ENCODE results near the gene HS6ST1. TPM values are rescaled to one million over a fixed set of nuclear protein-coding genes. Genes with fewer than 3 reads are reported as not detected.

HS6ST1 gene
- total and polyA plus RNA-seq, 2 donors (not counting 1 experiment from before 2014, with no cell fraction given): 16.6 to 59.9 TPM

GRCh38 chr2:128323555-128323931 is 4.9 kb upstream of the HS6ST1 start:
- Histone ChIP-seq H3K9ac (ENCODE audit: insufficient read depth, low read length) (no peak overlapping the region), H3K4me1 (ENCODE audit: control insufficient read depth, extremely low read depth, insufficient read depth, low read length) (peaks cover 5% of the 10 kb centered on the region), H3K4me3 (replicated peaks in 1 of 4; ENCODE audit: control extremely low read depth in 1 of 4, insufficient read depth in 1 of 4, low read depth in 3 of 4, low read length in 4 of 4) (no peak overlapping the region), H3K27ac (ENCODE audit: insufficient read depth, low read length) (no peak overlapping the region), H3K79me2 (ENCODE audit: control insufficient read depth, insufficient read depth, low read length) (no peaks in the 10 kb centered on the region), H3K4me2 (ENCODE audit: extremely low read depth, insufficient read depth, low read length) (no peak overlapping the region), H3K36me3 (ENCODE audit: control insufficient read depth, insufficient read depth, low read length) (no peaks in the 10 kb centered on the region), H2AFZ (ENCODE audit: low read length) (no peak overlapping the region), H4K20me1 (ENCODE audit: control insufficient read depth, extremely low read depth, insufficient read depth, low read length) (no peaks in the 10 kb centered on the region), H3K9me3 (ENCODE audit: control insufficient read depth, insufficient read depth, low read depth, low read length) (no peaks in the 10 kb centered on the region), H3K27me3 (ENCODE audit: control insufficient read depth, insufficient read depth, low read length) (no peaks in the 10 kb centered on the region)
- no peak for DNase-seq (ENCODE audit: low read depth in 2 of 2)
- no peak for TF ChIP-seq EZH2 (IDR thresholded peaks at IDR 0.05; ENCODE audit: low read length, missing control alignments)
- TF ChIP-seq CTCF (conservative IDR thresholded peaks at IDR 0.05 in 1 of 2, IDR thresholded peaks at IDR 0.05 in 1 of 2; ENCODE audit: low read depth in 1 of 2, low read length in 2 of 2): no peak

- Histone ChIP-seq H3K4me1 (ENCODE audit: control insufficient read depth, extremely low read depth, insufficient read depth, low read length) (peaks cover 5% of the 10 kb centered on the region), H3K79me2 (ENCODE audit: control insufficient read depth, insufficient read depth, low read length) (no peaks in the 10 kb centered on the region), H2AFZ (ENCODE audit: low read length) (no peak overlapping the region), H3K36me3 (ENCODE audit: control insufficient read depth, insufficient read depth, low read length) (no peaks in the 10 kb centered on the region), H3K4me3 (replicated peaks in 1 of 4; ENCODE audit: control extremely low read depth in 1 of 4, insufficient read depth in 1 of 4, low read depth in 3 of 4, low read length in 4 of 4) (peak overlapping the region in 1 of 4 experiments; percentile 54), H3K4me2 (ENCODE audit: extremely low read depth, insufficient read depth, low read length) (no peak overlapping the region), H3K9ac (ENCODE audit: insufficient read depth, low read length) (no peak overlapping the region), H4K20me1 (ENCODE audit: control insufficient read depth, extremely low read depth, insufficient read depth, low read length) (no peaks in the 10 kb centered on the region), H3K9me3 (ENCODE audit: control insufficient read depth, insufficient read depth, low read depth, low read length) (no peaks in the 10 kb centered on the region), H3K27me3 (ENCODE audit: control insufficient read depth, insufficient read depth, low read length) (no peaks in the 10 kb centered on the region), H3K27ac (ENCODE audit: insufficient read depth, low read length) (no peak overlapping the region)
- TF ChIP-seq CTCF (conservative IDR thresholded peaks at IDR 0.05 in 1 of 2, IDR thresholded peaks at IDR 0.05 in 1 of 2; ENCODE audit: low read depth in 1 of 2, low read length in 2 of 2) (no peak), EZH2 (IDR thresholded peaks at IDR 0.05; ENCODE audit: low read length, missing control alignments) (no peak)
- no peak for DNase-seq (ENCODE audit: low read depth in 2 of 2)
Observed at GRCh38 chr2:128322715-128323554, 4.3 kb upstream of the HS6ST1 start.

GRCh38 chr2:128321784-128322714 is 3.4 kb upstream of the HS6ST1 start:
- TF ChIP-seq CTCF (conservative IDR thresholded peaks at IDR 0.05 in 1 of 2, IDR thresholded peaks at IDR 0.05 in 1 of 2; ENCODE audit: low read depth in 1 of 2, low read length in 2 of 2) (peak; percentile 44 to 75), EZH2 (IDR thresholded peaks at IDR 0.05; ENCODE audit: low read length, missing control alignments) (no peak)
- Histone ChIP-seq H3K9me3 (ENCODE audit: control insufficient read depth, insufficient read depth, low read depth, low read length) (no peaks in the 10 kb centered on the region), H3K79me2 (ENCODE audit: control insufficient read depth, insufficient read depth, low read length) (peaks cover 8% of the 10 kb centered on the region), H3K27ac (ENCODE audit: insufficient read depth, low read length) (peak overlapping the region; percentile 54), H3K4me3 (replicated peaks in 1 of 4; ENCODE audit: control extremely low read depth in 1 of 4, insufficient read depth in 1 of 4, low read depth in 3 of 4, low read length in 4 of 4) (peak overlapping the region in 3 of 4 experiments; percentile 43 to 54 (median 49)), H3K9ac (ENCODE audit: insufficient read depth, low read length) (peak overlapping the region; percentile 78), H3K4me2 (ENCODE audit: extremely low read depth, insufficient read depth, low read length) (peak overlapping the region; percentile 75), H3K36me3 (ENCODE audit: control insufficient read depth, insufficient read depth, low read length) (no peaks in the 10 kb centered on the region), H3K27me3 (ENCODE audit: control insufficient read depth, insufficient read depth, low read length) (no peaks in the 10 kb centered on the region), H2AFZ (ENCODE audit: low read length) (peak overlapping the region; percentile 90), H4K20me1 (ENCODE audit: control insufficient read depth, extremely low read depth, insufficient read depth, low read length) (no peaks in the 10 kb centered on the region), H3K4me1 (ENCODE audit: control insufficient read depth, extremely low read depth, insufficient read depth, low read length) (peaks cover 5% of the 10 kb centered on the region)
- DNase-seq (ENCODE audit: low read depth in 2 of 2): peak; percentile 69 to 78
